Fibroblast of peridontal ligament (primary cell): Measurements from ENCODE around the gene SEMA3A.
A peak's percentile ranks its signal among the peaks of the same experiment; 100 is the strongest.

Experiments
- DNase-seq: peaks from one replicate; pipeline ENCODE4 v3.0.0-alpha.2; 2010; ENCODE audit errors: extremely low read depth

SEMA3A gene

GRCh38 chr7:84196084-84196503 lies 1.5 kb upstream of the SEMA3A start:
- DNase-seq, result peak; percentile 80

DNA sequence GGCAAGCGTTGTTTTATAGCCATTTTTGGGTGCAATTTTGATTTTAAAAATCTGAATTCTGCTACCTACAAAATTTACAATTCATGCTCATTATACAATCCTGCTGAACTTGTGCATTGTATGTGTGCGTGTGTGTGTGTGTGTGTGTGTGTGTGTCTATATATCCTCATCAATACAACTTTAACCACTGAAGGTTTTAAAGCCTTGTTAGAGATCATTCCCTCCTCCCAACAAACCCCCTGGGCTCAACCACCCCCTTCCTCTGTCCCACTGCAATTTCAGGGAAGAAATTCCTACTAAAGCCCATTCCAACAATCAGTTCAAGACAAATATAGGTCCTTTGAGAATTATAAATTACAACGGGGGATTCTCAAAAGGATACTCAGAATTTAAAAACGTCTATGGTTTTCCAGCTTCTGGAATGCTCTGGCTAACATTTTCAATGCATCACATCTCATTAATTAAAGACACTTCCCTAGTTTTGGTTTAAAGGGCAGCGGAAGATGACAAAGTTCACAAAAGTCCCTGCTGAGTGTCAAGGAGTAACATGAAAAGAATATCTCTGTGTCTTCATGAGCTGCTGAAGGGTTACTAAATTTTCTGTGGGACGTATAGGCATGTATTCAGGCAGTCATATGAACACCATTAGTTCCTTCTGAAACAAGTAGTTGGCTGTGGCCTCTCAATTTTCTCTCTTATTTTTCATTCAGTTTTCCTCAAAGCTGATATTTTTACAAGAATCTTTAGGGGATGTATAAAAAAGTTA lies 889 bp upstream of the SEMA3A start:
- DNase-seq, result peak; percentile 43

GRCh38 chr7:84193747-84194146 lies 842 bp downstream of the SEMA3A start:
- DNase-seq, result peak; percentile 55

- peak; percentile 65 for DNase-seq
Observed at GRCh38 chr7:84191842-84192241, 2.7 kb downstream of the SEMA3A start.

DNA sequence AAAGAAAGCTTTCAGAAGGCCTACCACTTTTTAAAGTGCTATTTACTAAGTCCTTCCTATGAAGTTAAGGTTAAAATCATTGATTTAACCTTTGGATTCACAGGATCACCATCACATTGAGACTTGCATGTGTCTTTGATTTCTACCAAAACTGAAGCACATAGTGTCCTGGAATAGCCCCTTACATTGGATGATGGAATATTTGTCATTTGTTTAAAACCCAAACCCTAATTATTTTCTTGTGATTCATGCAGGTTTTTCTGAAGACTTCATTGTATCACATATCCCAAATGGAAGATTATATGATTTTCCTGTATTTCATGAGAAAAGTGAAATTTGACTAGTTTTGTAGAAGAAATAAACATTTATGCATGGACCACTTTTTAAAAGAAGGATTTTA lies 3.3 kb downstream of the SEMA3A start:
- DNase-seq, result peak; percentile 64

- DNase-seq, result peak; percentile 80
Observed at GRCh38 chr7:84190016-84190705, 4.4 kb downstream of the SEMA3A start.

GRCh38 chr7:84188786-84189405 lies 5.7 kb downstream of the SEMA3A start:
- peak; percentile 50 for DNase-seq

GRCh38 chr7:84187813-84188510 lies 6.6 kb downstream of the SEMA3A start:
- DNase-seq, result peak; percentile 34

DNA sequence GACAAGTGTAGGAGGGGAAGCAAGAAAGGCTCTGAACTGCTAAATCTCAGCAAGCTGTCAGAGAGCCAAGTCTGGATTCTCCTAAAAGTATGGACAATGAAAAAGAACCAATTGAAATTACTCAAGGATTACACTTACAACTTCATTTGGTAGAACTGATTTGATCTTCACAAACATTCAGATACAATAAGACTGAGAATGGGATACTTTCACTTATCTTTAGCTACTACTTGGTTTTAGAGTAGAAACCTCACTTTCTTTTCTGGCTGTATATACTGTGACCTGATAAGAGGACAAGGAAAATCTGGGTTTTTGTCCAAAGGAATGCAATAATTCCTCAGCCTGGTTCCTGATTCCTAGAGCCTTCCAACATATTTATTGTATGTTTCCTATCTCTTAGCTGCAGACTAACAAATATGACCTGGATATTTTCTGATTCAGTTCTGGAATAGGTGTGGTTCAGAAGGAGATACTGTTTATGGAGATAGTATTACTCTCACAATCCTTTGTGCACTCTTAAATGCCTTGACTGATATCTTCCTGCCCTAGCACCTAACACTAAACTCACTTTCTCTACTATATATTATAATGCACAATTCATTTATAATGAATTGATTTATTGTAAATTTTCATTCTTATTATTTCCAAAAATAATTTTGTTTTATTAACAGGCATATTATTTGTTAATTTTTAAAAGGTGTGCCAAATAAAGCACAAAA lies 7.3 kb downstream of the SEMA3A start:
- DNase-seq, result peak; percentile 46

DNA sequence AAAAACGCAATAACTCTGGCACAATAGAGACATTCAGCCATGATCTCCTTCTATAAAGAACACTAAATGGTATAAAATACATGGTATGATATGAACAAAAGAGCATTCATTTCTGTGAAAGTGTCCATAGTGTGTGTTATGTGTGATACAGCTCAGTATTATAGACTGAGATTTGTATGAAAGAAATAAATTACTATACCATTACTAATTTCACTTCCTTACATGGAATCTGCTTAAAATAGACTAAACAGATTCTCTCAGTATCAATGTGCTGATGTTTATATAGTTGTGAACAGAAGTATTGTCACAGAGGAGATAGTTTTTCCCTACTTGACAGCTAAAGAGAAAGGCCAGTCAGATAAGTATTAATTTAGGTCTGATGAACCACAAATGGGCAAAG lies 10.8 kb downstream of the SEMA3A start:
- DNase-seq, result no peak

DNA sequence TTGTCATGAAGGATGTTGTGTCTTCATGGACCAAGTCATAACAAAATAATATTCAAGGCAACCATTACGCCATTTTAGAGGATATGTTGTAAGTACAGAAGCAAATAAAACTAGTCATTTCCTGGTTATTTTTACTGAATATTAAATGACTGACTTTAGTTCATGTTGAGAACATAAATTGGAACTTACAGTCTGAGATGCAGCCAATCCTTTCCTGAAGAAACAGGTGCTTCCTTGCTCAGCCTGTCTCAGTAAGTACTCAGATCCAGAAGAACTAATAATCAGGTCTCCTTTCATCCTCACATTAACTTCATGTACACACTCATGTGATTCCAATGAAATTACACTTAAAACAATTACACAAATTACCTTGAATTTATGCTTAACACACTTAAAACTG lies 12.3 kb downstream of the SEMA3A start:
- DNase-seq, result no peak

GRCh38 chr7:84181628-84182027 lies 13.0 kb downstream of the SEMA3A start:
- peak; percentile 38 for DNase-seq

GRCh38 chr7:84177758-84178412 lies 16.7 kb downstream of the SEMA3A start:
- DNase-seq, result no peak

DNA sequence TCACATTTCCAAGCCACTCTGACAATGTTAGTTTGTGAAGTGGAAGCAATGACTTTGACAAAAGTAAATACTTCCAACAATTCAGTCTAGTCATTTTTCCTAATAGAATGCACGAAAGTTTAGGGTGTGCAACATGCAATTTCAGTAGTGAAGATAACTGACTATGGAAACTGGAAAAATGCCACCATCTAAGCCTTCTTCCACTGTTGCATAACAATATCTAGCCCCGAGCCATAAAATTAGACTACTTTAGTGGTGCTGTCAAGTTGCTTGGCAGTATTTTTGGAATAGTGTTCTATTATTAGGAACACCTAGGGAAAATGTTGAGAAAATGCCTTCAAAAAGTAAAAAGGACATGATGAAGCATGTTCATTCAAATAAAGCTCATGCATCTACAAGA lies 17.9 kb downstream of the SEMA3A start:
- peak; percentile 54 for DNase-seq

- DNase-seq, result no peak
Observed at GRCh38 chr7:84175461-84175860, 19.1 kb downstream of the SEMA3A start.

GRCh38 chr7:84170646-84171045 lies 23.9 kb downstream of the SEMA3A start:
- no peak for DNase-seq

DNA sequence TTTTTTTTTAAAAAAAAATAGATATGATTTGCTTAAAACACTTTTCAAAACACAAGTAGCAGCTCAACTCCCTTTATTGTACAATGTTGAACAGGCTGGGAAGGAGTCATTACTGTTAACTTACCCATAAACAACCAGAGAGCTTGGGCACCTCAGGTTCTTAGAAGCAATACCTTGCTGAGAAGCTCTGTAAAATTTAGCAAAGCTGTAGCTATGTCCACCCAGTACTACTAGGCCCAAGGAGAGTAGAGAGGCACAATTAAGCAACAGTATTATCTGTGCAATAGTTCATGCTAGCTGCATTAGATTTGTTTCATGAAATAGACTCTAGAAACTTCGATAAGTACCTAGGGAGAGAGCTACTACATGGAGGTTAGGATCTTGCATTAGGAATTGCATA lies 32.0 kb downstream of the SEMA3A start:
- no peak for DNase-seq

DNA sequence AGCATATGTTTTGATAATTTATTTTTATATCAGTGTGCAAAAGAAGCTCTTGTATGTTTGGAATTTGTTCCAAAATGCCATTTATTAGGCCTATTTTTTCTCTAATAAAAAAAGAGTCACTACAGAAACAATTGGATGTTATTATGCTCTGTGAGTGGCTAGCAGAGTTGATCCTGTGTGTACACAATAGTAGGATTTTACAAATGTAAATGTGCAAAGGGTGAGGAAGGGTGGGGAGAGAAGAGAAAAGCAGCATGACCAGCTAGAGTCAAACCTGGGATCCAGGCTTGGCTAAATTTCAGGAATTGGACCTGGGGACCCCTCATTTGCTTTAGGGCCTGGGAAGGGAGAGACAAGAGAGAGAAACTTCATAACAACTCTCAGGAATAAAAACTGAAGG lies 32.5 kb downstream of the SEMA3A start:
- no peak for DNase-seq

- no peak for DNase-seq
Observed at GRCh38 chr7:84161398-84161797, 33.2 kb downstream of the SEMA3A start.

GRCh38 chr7:84159435-84159834 lies 35.2 kb downstream of the SEMA3A start:
- no peak for DNase-seq

DNA sequence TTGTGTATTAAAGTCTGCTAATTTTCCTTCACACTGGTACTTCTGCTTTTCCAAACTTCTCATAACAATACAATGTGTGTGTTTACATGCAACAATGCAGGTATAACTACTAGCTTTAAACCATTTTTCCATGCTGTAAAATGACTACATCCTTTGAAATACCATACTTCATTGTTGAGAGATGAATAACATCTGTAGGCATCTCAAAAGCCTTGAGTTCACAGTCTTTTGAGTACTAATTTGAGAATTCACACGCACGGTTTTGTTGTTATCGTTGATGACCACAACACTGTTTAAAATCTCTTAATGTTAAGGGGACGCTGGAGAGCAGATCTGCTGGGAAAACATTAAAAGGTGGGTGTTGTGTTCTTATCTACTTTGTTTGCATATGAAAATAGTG lies 37.4 kb downstream of the SEMA3A start:
- no peak for DNase-seq
